Mucosa of descending colon (tissue), 3 donors: Measurements from ENCODE around the gene CREB3L1. TPM values are rescaled to one million over a fixed set of nuclear protein-coding genes. Genes with fewer than 3 reads are reported as not detected.

Experiments used
- ATAC-seq: fragments of 200-7000 bp; cut with Tn5 transposase; one replicate; pipeline ENCODE4 v1.9.1; 2020; ENCODE audit warnings: mild to moderate bottlenecking, moderate library complexity
- DNase-seq, 3 donors: peaks; one replicate each; pipeline ENCODE4 v3.0.0-alpha.2; 2020
- H3K36me3 ChIP-seq: fragments of 200-600 bp; one replicate; pipeline ENCODE4 v1.8.0; 2021; ENCODE audit warnings: low read depth, mild to moderate bottlenecking
- H3K4me1 ChIP-seq: fragments of 200-600 bp; one replicate; pipeline ENCODE4 v1.8.0; 2021; ENCODE audit warnings: low read depth, mild to moderate bottlenecking
- H3K4me3 ChIP-seq: fragments of 200-600 bp; one replicate; pipeline ENCODE4 v1.8.0; 2021; ENCODE audit warnings: mild to moderate bottlenecking
- H3K9me3 ChIP-seq: fragments of 200-600 bp; one replicate; pipeline ENCODE4 v1.8.0; 2021; ENCODE audit warnings: mild to moderate bottlenecking
- CTCF ChIP-seq: fragments of 200-600 bp; IDR thresholded peaks from one replicate; pipeline ENCODE4 v1.8.0; 2022; ENCODE audit warnings: antibody characterized with exemption, mild to moderate bottlenecking
- intact Hi-C, 2 donors: fragments of 100-400 bp; cut with DNase I in 1 of 2; cut with micrococcal nuclease in 1 of 2; formaldehyde crosslinking; loops; one replicate each; pipeline versions ENCODE4 v1.11.0 to v1.11.1; 2022; cut with DNase I, micrococcal nuclease
- total RNA-seq, 3 donors: library from RNA; stranded (reverse); fragmentation: NEBNext Ultra II Directional in 2 of 3; extraction: Animal tissue kit (Norgen Biotek cat#: 25700) in 2 of 3; gene quantifications; one replicate each; pipeline versions ENCODE4 v1.2.1 to v1.2.4, GENCODE V29; 2021 to 2023
- donor health status: DM: no; HTN: no; CAD: no; lungs with moderate emphysema.
- donor health status: DM: no; HTN: no; CAD: no.
- donor health status: DM: no; HTN: yes; CAD: no.

Gene CREB3L1
- total RNA-seq, 3 donors from 2014 or later: 52.7 to 140 (median 108) TPM

GRCh38 chr11:46279126-46280099 is 2.0 kb downstream of the CREB3L1 start:
- no peak overlapping the region for H3K4me3 ChIP-seq
- H3K36me3 ChIP-seq: no peaks in the 10 kb centered on the region
- ATAC-seq (peak; percentile 2), DNase-seq (peak; percentile 68 to 72 (median 69))
- intact Hi-C loops: no loop called here
- peaks cover 45% of the 10 kb centered on the region for H3K4me1 ChIP-seq
- no peaks in the 10 kb centered on the region for H3K9me3 ChIP-seq
- no peak for TF ChIP-seq CTCF

- TF ChIP-seq CTCF: no peak
- intact Hi-C loops: no loop called here
- H3K36me3 ChIP-seq: no peaks in the 10 kb centered on the region
- ATAC-seq: no peak
- DNase-seq: no peak
- peaks cover 43% of the 10 kb centered on the region for H3K4me1 ChIP-seq
- no peaks in the 10 kb centered on the region for H3K9me3 ChIP-seq
- H3K4me3 ChIP-seq: no peak overlapping the region
These were observed 3.2 kb downstream of the CREB3L1 start for GRCh38 chr11:46280706-46281105.

- TF ChIP-seq CTCF: no peak
- intact Hi-C loops: no loop called here
- Histone ChIP-seq H3K36me3 (no peaks in the 10 kb centered on the region), H3K9me3 (no peaks in the 10 kb centered on the region), H3K4me1 (peaks cover 40% of the 10 kb centered on the region), H3K4me3 (no peak overlapping the region)
- DNase-seq: peak; percentile 81 to 86 (median 84)
- ATAC-seq: peak; percentile 77
These were observed 3.9 kb downstream of the CREB3L1 start for GRCh38 chr11:46281371-46281831.

- H3K4me3 ChIP-seq: no peak overlapping the region
- peaks cover 38% of the 10 kb centered on the region for H3K4me1 ChIP-seq
- no peak for TF ChIP-seq CTCF
- no peaks in the 10 kb centered on the region for H3K36me3 ChIP-seq
- DNase-seq: no peak
- intact Hi-C loops: no loop called here
- ATAC-seq: no peak
- no peaks in the 10 kb centered on the region for H3K9me3 ChIP-seq
These were observed 7.7 kb downstream of the CREB3L1 start for GRCh38 chr11:46285173-46285572.

- DNase-seq (peak; percentile 44 to 71 (median 57)), ATAC-seq (peak; percentile 4)
- no peak for TF ChIP-seq CTCF
- Histone ChIP-seq H3K9me3 (no peaks in the 10 kb centered on the region), H3K4me1 (peaks cover 37% of the 10 kb centered on the region), H3K36me3 (no peaks in the 10 kb centered on the region), H3K4me3 (no peak overlapping the region)
- intact Hi-C loops: no loop called here
These were observed 8.2 kb downstream of the CREB3L1 start for GRCh38 chr11:46285594-46286033.
